Upper lobe of left lung (tissue), 6 donors: ENCODE data around the gene XXYLT1. TPM values are rescaled to one million over a fixed set of nuclear protein-coding genes. Genes with fewer than 3 reads are reported as not detected.

Experiments
- ATAC-seq, 2 donors: fragments of 200-7000 bp; cut with Tn5 transposase; one replicate each; pipeline ENCODE4 v1.9.1; 2022; ENCODE audit warnings: mild to moderate bottlenecking in 2 of 2, moderate library complexity in 2 of 2; ENCODE audit not compliant: low FRiP score in 2 of 2
- DNase-seq, 2 donors: peaks; one replicate each; pipeline ENCODE4 v3.0.0-alpha.2; 2019 to 2020
- H3K27ac ChIP-seq, 4 donors: fragments of 200-600 bp; sonication (generic); one replicate each; pipeline ENCODE4 v1.5.1; 2016 to 2019
- H3K27me3 ChIP-seq, 4 donors: fragments of 200-600 bp; sonication (generic); one replicate each; pipeline ENCODE4 v1.5.1; 2017 to 2019
- H3K36me3 ChIP-seq, 4 donors: fragments of 200-600 bp; sonication (generic); one replicate each; pipeline ENCODE4 v1.5.1; 2016 to 2019
- H3K4me1 ChIP-seq, 4 donors: fragments of 200-600 bp; sonication (generic); one replicate each; pipeline ENCODE4 v1.5.1; 2018 to 2019
- H3K4me3 ChIP-seq, 4 donors: fragments of 200-600 bp; sonication (generic); one replicate each; pipeline ENCODE4 v1.5.1; 2017 to 2019; ENCODE audit warnings: mild to moderate bottlenecking in 2 of 4, moderate library complexity in 1 of 4
- H3K9me3 ChIP-seq, 4 donors: fragments of 200-600 bp; sonication (generic); one replicate each; pipeline ENCODE4 v1.5.1; 2018 to 2019
- CTCF ChIP-seq, 6 experiments: fragments of 450-650 bp in 4 of 6; fragments of 200-600 bp in 2 of 6; sonication (generic) in 2 of 6; IDR thresholded peaks; one replicate each; pipeline ENCODE4 v1.5.1; 2016 to 2019; ENCODE audit warnings: antibody characterized with exemption in 6 of 6
- EP300 ChIP-seq, 4 donors: sonication (generic); formaldehyde crosslinking; IDR thresholded peaks; one replicate each; pipeline ENCODE4 v1.5.1; 2017; ENCODE audit warnings: antibody characterized with exemption in 4 of 4, control low read depth in 2 of 4
- POLR2A ChIP-seq, 4 donors: fragments of 450-650 bp; IDR thresholded peaks; one replicate each; pipeline ENCODE4 v1.5.1; 2016 to 2017; ENCODE audit warnings: antibody characterized with exemption in 4 of 4, mild to moderate bottlenecking in 2 of 4
- POLR2AphosphoS5 ChIP-seq, 2 donors: sonication (generic); formaldehyde crosslinking; IDR thresholded peaks; one replicate each; pipeline ENCODE4 v1.5.1; 2017; ENCODE audit warnings: antibody characterized with exemption in 2 of 2
- WGBS, 2 donors: methylation state at CpG; one replicate each; pipeline ENCODE4 v1.1.5; 2017 to 2018; 5-methylcytosine and 5-hydroxymethylcytosine counted together
- total RNA-seq, 6 donors: library from RNA; depleted of rRNA in 4 of 6; stranded (reverse); fragments of >200 nt in 4 of 6; gene quantifications; one replicate each; pipeline versions ENCODE4 v1.1.0 to v1.2.1, GENCODE V29; 2016 to 2021
- donor health status: DM: no; HTN: no; CAD: no; lungs with moderate emphysema.
- donor health status: DM: no; HTN: yes; CAD: no; lungs with severe emphysema.

Gene XXYLT1
- total RNA-seq, 6 donors from 2014 or later, result 6.3 to 9.6 (median 8.6) TPM

DNA sequence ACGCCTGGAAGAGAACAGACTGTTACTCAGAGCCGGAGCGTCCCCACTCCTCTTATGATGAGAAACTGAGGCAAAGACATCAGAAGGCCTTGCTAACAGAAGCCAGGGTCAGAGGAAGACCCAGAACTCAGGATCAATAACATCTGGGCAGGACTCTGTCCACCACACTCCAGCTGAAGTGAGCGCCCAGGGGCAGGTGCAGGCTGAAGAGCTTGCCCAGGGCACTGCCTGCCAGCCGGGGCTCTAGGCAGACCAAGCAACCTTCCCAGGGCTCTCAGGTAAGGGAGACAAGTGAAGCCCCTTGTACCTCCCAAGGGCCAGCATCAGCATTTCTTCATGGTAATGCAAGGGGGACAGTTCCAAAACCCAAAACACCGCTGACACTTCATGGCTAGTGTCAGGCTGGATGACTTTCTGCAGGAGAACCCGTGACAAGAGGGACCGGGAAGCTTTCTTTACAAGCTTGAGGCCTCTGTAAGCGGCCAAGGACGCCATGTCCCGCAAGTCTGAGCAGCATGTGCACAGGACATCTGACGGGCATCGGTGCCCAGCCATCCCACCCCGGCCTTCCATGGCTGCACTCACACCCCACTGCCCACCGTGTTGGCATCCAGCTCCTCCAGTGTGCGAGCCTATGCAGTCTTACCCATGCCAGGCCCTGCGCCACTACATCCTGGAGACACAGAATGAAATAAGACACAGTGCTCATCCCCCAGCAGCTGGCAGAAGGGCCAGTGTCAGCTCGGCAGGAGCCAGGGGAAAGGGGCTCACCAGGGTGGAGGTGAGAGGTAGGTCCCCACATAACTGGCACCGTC lies 14.1 kb downstream of the XXYLT1 start:
- no peaks in the 10 kb centered on the region for H3K36me3 ChIP-seq
- no peaks in the 10 kb centered on the region for H3K27me3 ChIP-seq
- DNase-seq (peak in 1 of 2 donors; percentile 68), ATAC-seq (no peak)
- H3K9me3 ChIP-seq, result no peaks in the 10 kb centered on the region
- WGBS, 2 donors, result 96 to 97% methylated on average over 6 to 16 of the region's 19 CpGs
- H3K27ac ChIP-seq, result no peak overlapping the region
- TF ChIP-seq CTCF (IDR thresholded peaks at IDR 0.05) (no peak), POLR2AphosphoS5 (IDR thresholded peaks at IDR 0.05) (no peak)
- H3K4me1 ChIP-seq, result peaks cover 24 to 31% (median 28%) of the 10 kb centered on the region in 4 donors
- H3K4me3 ChIP-seq, result no peak overlapping the region

DNA sequence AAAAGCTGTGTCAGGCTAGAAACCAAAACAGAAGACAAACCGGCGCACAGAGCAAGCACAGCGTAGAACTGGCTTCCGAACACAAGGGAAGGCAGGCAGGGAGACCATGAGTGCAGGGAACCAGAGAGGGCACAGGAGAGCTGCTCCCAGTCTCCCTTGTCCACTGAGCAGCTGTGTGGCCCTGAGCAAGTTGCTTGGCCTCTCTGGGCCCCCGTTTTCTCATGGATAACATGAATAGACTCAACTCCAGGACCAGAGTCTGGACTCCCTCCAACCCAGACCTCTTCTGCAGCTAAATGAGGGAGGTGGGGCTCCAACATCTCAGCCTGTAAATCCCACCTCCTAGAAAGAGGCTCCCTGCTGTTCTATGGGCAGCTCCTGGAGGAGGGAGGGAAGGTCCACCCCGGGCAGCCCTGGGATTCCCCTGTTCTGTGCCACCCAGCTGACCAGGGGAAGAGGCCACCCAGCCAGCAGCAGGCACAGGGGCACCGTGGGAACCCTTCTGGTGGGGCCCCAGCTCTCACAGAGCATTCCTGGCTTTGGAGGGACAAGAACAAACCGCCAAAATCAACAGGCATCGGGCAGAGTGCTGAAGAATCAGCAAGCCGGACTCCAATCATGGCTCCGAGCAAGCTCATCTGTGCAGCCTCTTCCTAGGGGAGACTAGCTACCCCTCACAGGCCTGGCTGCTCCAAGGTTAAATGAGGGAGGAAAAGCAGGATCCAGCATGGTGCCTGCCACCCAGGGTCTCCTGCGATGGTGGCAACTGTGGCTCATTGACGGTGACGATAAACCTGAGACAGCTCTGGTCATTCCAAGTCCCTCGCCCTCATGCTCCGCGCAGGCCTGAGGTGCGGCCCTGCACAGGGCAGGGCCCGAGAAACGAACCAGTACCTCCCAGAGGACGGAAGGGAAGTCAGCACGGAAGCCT lies 15.1 kb downstream of the XXYLT1 start:
- peaks cover 22 to 27% (median 24%) of the 10 kb centered on the region in 4 donors for H3K4me1 ChIP-seq
- WGBS, 2 donors, result 82 to 93% methylated on average over 7 to 21 of the region's 22 CpGs
- DNase-seq, result peak in 1 of 2 donors; percentile 59

DNA sequence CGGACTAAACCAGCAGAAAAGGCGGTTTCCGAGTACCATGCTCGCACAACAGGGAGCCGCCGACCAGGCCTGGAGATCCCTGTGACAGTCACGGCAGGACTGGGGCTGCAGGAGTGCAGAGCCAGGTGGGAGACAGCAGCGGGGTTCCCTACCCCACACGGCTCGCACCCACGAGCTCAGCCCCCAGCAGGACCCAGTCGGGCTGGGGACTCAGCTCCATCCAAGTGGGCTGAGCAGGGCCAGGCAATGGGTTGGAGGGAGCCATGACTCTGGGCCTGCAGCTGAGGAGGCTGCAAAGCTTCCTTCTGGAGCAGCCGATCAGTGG lies 15.8 kb downstream of the XXYLT1 start:
- WGBS, 2 donors, result 93 to 96% methylated on average over 12 to 13 of the region's 13 CpGs
- DNase-seq (peak in 1 of 2 donors; percentile 39), ATAC-seq (no peak)
- TF ChIP-seq EP300 (IDR thresholded peaks at IDR 0.05) (no peak), POLR2AphosphoS5 (IDR thresholded peaks at IDR 0.05) (no peak), CTCF (IDR thresholded peaks at IDR 0.05) (no peak)
- Histone ChIP-seq H3K4me3 (no peak overlapping the region), H3K36me3 (no peaks in the 10 kb centered on the region), H3K9me3 (no peaks in the 10 kb centered on the region), H3K27me3 (no peaks in the 10 kb centered on the region), H3K27ac (no peak overlapping the region), H3K4me1 (peaks cover 16 to 20% (median 17%) of the 10 kb centered on the region in 4 donors)

More for the DNA sequence above, 15.1 kb downstream of the XXYLT1 start:
- Histone ChIP-seq H3K4me3 (no peak overlapping the region), H3K27ac (no peak overlapping the region), H3K9me3 (no peaks in the 10 kb centered on the region), H3K36me3 (no peaks in the 10 kb centered on the region), H3K27me3 (no peaks in the 10 kb centered on the region)
- TF ChIP-seq EP300 (IDR thresholded peaks at IDR 0.05) (no peak), POLR2AphosphoS5 (IDR thresholded peaks at IDR 0.05) (no peak), CTCF (IDR thresholded peaks at IDR 0.05) (no peak), POLR2A (IDR thresholded peaks at IDR 0.05) (no peak)
- no peak for ATAC-seq

DNA sequence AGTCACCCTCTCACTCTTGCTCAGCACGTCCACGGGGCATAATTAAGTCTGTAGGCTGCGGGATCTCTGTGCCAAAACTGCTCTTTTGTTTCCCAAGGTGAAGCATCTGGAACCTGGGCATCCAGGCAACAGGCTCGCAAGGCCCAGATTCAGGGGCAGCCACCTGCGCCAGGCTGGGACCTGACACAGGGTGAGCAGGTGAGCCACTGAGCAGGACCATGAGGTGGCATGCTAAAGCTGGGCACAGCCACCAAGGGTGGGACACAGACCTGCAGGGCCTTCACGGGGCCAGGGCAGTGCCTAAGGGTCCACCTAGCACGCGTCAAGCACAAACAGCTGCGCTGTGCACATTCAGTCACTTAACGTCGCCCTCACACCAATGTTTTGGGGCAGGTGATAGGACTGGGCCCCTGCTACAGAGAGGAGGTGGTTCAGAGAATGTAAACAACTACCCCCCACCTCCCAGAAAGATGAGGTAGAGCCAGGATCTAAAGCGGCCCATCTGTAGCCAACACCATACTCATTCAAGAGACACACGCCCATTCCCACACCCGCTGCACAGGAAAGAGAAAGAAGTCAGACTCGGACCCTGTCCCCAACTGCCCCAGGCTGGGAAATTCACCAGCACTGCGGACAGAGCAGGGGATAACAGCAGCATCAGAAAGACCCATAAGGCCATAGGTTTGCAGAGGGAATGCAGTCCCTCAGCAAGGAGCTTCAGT lies 16.3 kb downstream of the XXYLT1 start:
- ATAC-seq, result no peak
- Histone ChIP-seq H3K9me3 (no peaks in the 10 kb centered on the region), H3K27me3 (no peaks in the 10 kb centered on the region), H3K4me1 (peaks cover 13 to 18% (median 17%) of the 10 kb centered on the region in 4 donors), H3K36me3 (no peaks in the 10 kb centered on the region), H3K4me3 (no peak overlapping the region), H3K27ac (no peak overlapping the region)
- TF ChIP-seq EP300 (IDR thresholded peaks at IDR 0.05), result no peak
- no peak for TF ChIP-seq POLR2A (IDR thresholded peaks at IDR 0.05)
- TF ChIP-seq CTCF (IDR thresholded peaks at IDR 0.05), result no peak
- TF ChIP-seq POLR2AphosphoS5 (IDR thresholded peaks at IDR 0.05), result no peak
- 92 to 93% methylated on average over 10 to 15 of the region's 16 CpGs for WGBS, 2 donors
- peak in 1 of 2 donors; percentile 54 for DNase-seq
